ENCODE measurements around the gene C15orf62. TPM values are rescaled to one million over a fixed set of nuclear protein-coding genes. Genes with fewer than 3 reads are reported as not detected.

The C15orf62 gene
- polyA plus RNA-seq, 4 donors, result 1.5 to 4.6 (median 2.0) TPM

DNA sequence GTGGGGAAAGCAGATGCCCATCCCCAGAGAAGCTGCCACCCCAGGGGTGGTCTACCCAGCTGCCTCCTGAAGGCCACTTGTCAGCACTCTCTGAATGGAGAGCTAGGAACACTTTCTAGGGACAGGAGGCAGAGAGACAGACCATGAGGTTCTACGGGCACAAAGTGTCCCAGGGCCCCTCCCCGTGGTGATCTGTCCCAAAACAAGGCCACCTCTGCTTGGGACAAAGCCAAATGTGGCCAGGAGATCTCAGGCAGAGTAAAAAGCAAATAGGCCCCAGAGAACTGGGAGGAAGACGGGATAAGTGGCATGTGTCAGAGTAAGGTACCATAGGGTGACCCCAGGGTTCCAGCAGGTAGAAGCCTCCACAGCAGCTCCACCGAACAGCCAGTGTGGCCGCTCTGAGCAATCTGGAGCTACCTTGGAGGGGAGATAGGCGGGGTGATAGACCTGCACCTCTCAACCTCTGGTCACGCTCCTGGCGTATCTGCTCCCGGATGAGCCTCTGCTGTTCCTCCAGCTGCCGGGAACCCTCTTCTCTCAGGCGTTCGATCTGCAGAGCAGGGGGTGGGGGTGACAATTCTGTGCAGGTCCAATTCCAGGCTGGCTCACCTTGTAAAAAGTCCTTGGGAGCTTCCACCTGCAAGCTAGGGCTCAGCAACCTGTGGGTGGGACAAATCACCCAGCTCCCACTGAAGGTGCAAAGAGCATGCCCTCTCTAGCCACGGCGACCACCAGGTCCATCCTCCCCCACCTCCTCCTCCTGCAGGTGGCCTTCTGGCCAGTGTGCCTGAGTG, 6.2 kb downstream of the C15orf62 start:
- no peak for DNase-seq (ENCODE audit: low read depth in 4 of 4, low spot score in 3 of 4)

- DNase-seq (ENCODE audit: low read depth in 4 of 4, low spot score in 3 of 4), result no peak
Measured at GRCh38 chr15:40776537-40777141, 6.9 kb downstream of the C15orf62 start.

GRCh38 chr15:40782609-40783227, 12.9 kb downstream of the C15orf62 start:
- no peak for DNase-seq (ENCODE audit: low read depth in 4 of 4, low spot score in 3 of 4)

DNA sequence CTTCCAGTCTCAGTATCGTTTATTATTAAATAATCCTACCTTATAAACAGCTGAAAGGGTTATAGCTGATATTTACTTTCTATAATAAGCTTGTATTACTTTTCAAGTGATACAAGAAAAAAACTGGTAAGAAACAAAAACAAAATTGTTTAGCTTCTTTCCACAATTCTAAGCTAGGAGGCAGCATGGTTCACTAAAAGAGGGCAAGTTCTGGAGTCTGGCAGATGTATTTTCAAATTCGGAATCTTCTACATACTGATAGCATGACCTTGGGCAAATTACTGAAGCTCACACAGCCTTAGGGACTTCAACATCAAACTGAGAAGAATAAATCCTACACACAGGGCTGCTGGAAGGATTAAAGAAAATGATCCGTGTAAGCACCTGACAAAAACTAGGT, 15.4 kb downstream of the C15orf62 start:
- no peak for DNase-seq (ENCODE audit: low read depth in 4 of 4, low spot score in 3 of 4)

- no peak for DNase-seq (ENCODE audit: low read depth in 4 of 4, low spot score in 3 of 4)
Measured at GRCh38 chr15:40785814-40786213, 16.0 kb downstream of the C15orf62 start.

DNA sequence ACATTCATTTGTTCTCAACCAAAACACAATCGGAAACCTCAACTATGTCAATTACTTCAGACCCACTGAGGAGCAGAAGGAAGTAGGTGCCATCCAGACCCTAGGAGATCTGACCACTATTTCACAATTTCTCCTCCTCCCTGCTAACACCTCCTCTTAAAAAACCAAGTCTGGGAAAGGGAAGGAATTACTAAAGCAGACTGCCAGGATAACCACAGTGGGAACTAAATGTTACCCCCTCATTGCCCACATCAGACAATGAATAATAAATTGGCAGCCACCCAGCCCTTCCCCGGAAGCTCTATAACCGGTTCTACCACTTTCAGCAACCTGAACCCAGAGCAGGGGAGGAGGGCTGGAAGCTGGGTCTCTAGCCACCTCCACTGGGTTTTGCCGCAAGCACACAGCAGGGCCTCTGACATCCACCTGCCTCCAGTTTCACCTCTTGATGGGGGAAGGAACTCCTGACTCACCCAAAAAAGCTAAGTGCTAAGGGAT, 17.6 kb downstream of the C15orf62 start:
- peak in 2 of 4 donors; percentile 45 to 64 for DNase-seq (ENCODE audit: low read depth in 4 of 4, low spot score in 3 of 4)

- DNase-seq (ENCODE audit: low read depth in 4 of 4, low spot score in 3 of 4), result no peak
Measured at GRCh38 chr15:40787991-40788390, 18.2 kb downstream of the C15orf62 start.

GRCh38 chr15:40789119-40789518, 19.3 kb downstream of the C15orf62 start:
- no peak for DNase-seq (ENCODE audit: low read depth in 4 of 4, low spot score in 3 of 4)

DNA sequence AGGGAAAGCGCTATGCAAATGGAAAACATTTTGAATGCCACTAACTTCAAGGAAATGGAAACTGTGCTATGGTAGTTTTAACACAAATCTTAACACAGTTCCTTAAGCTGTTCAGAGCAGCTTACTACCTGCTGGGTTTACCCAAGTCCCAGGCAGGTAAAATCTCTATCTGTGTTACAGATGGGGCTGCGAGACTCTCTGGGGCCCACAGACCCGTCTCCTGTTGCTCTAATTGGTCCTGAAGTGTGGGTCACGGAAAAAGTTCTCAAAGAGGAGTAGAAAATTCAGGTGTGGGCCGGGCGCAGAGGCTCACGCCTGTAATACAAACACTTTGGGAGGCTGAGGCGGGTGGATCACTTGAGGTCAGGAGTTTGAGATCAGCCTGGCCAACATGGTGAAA, 20.2 kb downstream of the C15orf62 start:
- DNase-seq (ENCODE audit: low read depth in 4 of 4, low spot score in 3 of 4), result no peak

- no peak for DNase-seq (ENCODE audit: low read depth in 4 of 4, low spot score in 3 of 4)
Measured at GRCh38 chr15:40790718-40791117, 20.9 kb downstream of the C15orf62 start.

- no peak for DNase-seq (ENCODE audit: low read depth in 4 of 4, low spot score in 3 of 4)
Measured at GRCh38 chr15:40792394-40792793, 22.6 kb downstream of the C15orf62 start.

DNA sequence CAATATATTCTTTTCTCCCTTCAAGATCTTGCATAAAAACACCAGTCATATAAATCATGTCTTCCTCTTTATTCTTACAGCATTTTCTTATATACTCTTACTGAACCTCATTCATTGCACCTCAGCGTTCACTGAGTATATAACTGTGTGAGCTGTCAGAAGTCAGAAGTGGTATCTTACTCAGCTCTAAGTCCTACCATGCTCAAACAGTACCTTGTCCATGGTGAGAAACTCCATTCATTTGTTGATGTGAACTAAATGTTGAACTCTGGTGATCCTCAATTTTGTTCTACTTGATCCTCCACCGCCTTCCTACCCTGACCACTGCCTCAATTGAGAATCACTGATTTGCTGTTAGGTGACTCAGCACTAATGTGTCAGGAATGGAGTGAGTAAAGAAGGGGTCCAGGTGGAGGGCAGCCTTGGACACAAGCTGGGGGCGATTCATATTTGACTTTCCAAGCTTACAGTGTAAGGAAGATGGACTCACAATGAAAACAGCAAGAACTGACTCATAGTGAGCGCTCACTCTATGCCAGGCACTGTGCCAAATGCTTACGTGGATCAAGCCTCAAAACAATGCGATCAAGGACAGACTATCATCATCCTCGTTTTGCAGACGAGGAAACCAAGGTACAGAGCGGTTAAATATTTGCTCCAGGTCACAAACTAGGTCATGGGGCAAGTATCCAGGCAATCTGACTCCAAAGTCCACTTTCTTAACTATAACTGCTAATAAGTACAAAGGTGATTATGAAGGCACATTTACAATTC, 23.6 kb downstream of the C15orf62 start:
- no peak for DNase-seq (ENCODE audit: low read depth in 4 of 4, low spot score in 3 of 4)

GRCh38 chr15:40796041-40796440, 26.3 kb downstream of the C15orf62 start:
- DNase-seq (ENCODE audit: low read depth in 4 of 4, low spot score in 3 of 4), result no peak

GRCh38 chr15:40796512-40796911, 26.7 kb downstream of the C15orf62 start:
- DNase-seq (ENCODE audit: low read depth in 4 of 4, low spot score in 3 of 4), result no peak

DNA sequence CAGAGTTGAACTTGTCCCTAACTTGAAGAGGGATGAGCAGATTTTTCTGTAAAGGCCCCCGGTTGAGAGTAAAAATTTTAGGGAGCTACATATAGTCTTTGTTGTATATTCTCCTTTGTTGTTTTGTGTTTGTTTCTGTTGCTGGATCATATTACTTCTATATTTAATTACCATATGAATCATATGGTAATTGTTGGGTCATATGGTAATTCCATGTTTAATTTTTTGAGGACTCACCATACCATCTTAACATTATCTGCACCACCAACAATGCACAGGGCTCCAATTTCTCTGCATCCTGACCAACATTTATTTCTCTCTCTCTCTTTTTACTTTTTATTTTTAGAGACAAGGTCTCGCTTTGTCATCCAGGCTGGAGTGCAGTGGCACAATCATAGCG, 29.7 kb downstream of the C15orf62 start:
- no peak for DNase-seq (ENCODE audit: low read depth in 4 of 4, low spot score in 3 of 4)

DNA sequence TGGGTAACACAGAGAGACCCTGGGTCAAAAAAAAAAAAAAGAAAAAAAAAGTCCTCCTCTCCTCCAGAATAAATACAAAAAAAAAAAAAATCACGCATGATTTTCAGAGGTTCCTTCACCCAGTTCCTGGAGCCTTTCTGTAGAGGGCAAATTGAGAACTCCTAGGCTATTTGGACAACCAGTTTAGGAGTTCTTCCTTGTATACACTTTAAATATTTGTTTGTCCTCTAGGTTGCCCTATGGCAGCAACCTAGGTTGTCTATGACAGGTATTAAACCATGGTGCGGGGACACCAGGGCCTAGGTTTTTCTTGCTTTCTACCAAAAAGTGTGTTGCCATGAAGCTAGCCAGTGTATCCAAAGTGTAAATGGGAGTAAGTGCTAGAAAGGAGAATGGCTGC, 33.3 kb downstream of the C15orf62 start:
- no peak for DNase-seq (ENCODE audit: low read depth in 4 of 4, low spot score in 3 of 4)

GRCh38 chr15:40803688-40804087, 33.9 kb downstream of the C15orf62 start:
- DNase-seq (ENCODE audit: low read depth in 4 of 4, low spot score in 3 of 4), result no peak

DNA sequence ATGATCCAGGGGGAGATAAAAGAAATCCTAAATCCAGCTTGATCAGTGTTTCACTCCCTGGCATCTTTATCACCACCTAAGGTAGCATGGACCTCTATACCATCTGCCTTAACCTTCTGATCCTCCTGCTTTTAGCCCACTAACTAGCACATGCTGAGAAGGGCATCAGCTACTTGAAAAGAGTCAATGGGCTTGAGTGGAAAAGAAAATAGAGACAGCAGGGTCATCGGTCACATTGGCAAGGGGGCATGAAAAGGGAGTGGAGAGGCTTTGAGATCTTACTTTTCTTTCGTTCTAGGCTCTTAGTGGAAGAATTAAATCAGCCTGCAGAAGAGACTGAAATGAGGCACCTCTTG, 36.9 kb downstream of the C15orf62 start:
- DNase-seq (ENCODE audit: low read depth in 4 of 4, low spot score in 3 of 4), result no peak

- peak; percentile 94 to 97 (median 94) for DNase-seq (ENCODE audit: low read depth in 4 of 4, low spot score in 3 of 4)
Measured at GRCh38 chr15:40807028-40807887, 37.5 kb downstream of the C15orf62 start, which contains the start of the genes DNAJC17 and ZFYVE19. Gene DNAJC17, minus strand, starts transcription at chr15:40807473. Its CDS starts 27 bp downstream, at chr15:40807446. Gene ZFYVE19, plus strand, starts transcription at chr15:40807089. Its CDS starts 501 bp downstream, at chr15:40807590.
